HCT116 (cell line): ENCODE data around the gene EPHA6. TPM values are rescaled to one million over a fixed set of nuclear protein-coding genes. Genes with fewer than 3 reads are reported as not detected.

Experiments used
- ATAC-seq: fragments of 200-7000 bp; cut with Tn5 transposase; 2 replicates; pipeline ENCODE4 v1.9.1; 2020; ENCODE audit warnings: mild to moderate bottlenecking, moderate library complexity
- BruUV-seq: library from RNA; stranded (reverse); fragments of 400-500 nt; replicated peaks from 2 replicates; lab custom pipeline; 2021; lab: Mats Ljungman, UMichigan
- CTCF ChIA-PET: fragments of 300-600 bp; sonication (Branson Sonifier 250); formaldehyde crosslinking; loops from one replicate; lab custom pipeline; 2021; ENCODE audit warnings: antibody characterized with exemption; lab: Charles Lee
- POLR2A ChIA-PET: fragments of 300-600, 350-600 bp; sonication (Branson Sonifier 250); formaldehyde crosslinking; loops from one replicate; lab custom pipeline; 2021; ENCODE audit warnings: antibody characterized with exemption; lab: Charles Lee
- RAD21 ChIA-PET, 2 experiments: fragments of 300-600 bp; sonication (Branson Sonifier 250); formaldehyde crosslinking; loops; one replicate each; lab custom pipeline; 2023; ENCODE audit warnings: low total read pairs in 2 of 2; ENCODE audit not compliant: uncharacterized antibody in 2 of 2, unreplicated experiment in 2 of 2, low non-redundant PET in 1 of 2; lab: Charles Lee
- DNase-seq: peaks from one replicate; pipeline ENCODE4 v3.0.0-alpha.2; 2010; ENCODE audit warnings: low read depth, low spot score
- H2AFZ ChIP-seq: fragments of 200-600 bp; shearing (Covaris generic), sonication (generic); 2 replicates; pipeline ENCODE4 v1.6.1; 2017; ENCODE audit warnings: low read depth, mixed run types, mixed read lengths, antibody characterized with exemption, low read length; ENCODE audit not compliant: poor library complexity, severe bottlenecking
- H3K27ac ChIP-seq: 2 replicates; pipeline ENCODE4 v1.5.1; 2012; ENCODE audit warnings: low read depth, low read length
- H3K27me3 ChIP-seq: fragments of 200-600 bp; sonication (generic); 2 replicates; pipeline ENCODE4 v1.6.1; 2016; ENCODE audit warnings: mixed run types, low read length, mixed read lengths; ENCODE audit not compliant: insufficient read depth
- H3K36me3 ChIP-seq, 2 experiments: fragments of 200-500 bp in 1 of 2; fragments of 200-600 bp in 1 of 2; sonication (Bioruptor generic) in 1 of 2; sonication (generic) in 1 of 2; 2 replicates each; pipeline versions ENCODE4 v1.5.1 to v1.6.1; 2014 to 2016; ENCODE audit warnings: low read length in 2 of 2, inconsistent platforms in 1 of 2, mixed read lengths in 1 of 2, mixed run types in 1 of 2; ENCODE audit not compliant: insufficient read depth in 2 of 2, control insufficient read depth in 1 of 2
- H3K4me1 ChIP-seq, 2 experiments: fragments of 200-600 bp in 1 of 2; sonication (generic) in 1 of 2; 2 replicates each; pipeline versions ENCODE4 v1.5.1 to v1.6.1; 2012 to 2017; ENCODE audit warnings: low read length in 2 of 2, inconsistent platforms in 1 of 2, mild to moderate bottlenecking in 1 of 2, mixed read lengths in 1 of 2, mixed run types in 1 of 2, moderate library complexity in 1 of 2; ENCODE audit not compliant: insufficient read depth in 2 of 2, control insufficient read depth in 1 of 2
- H3K4me2 ChIP-seq: fragments of 200-600 bp; sonication (generic); 2 replicates; pipeline ENCODE4 v1.6.1; 2017; ENCODE audit warnings: mixed run types, low read length, mixed read lengths
- H3K4me3 ChIP-seq, 2 experiments: fragments of 200-600 bp in 1 of 2; sonication (generic) in 1 of 2; replicated peaks in 1 of 2; 2 replicates each; pipeline ENCODE4 v1.5.1; 2011 to 2016; ENCODE audit warnings: low read length in 2 of 2, control low read depth in 1 of 2, low read depth in 1 of 2, mild to moderate bottlenecking in 1 of 2, mixed read lengths in 1 of 2, mixed run types in 1 of 2
- H3K79me2 ChIP-seq: fragments of 200-600 bp; sonication (generic); 2 replicates; pipeline ENCODE4 v1.6.1; 2017; ENCODE audit warnings: mild to moderate bottlenecking, mixed run types, low read length, moderate library complexity, mixed read lengths; ENCODE audit not compliant: insufficient read depth
- H3K9ac ChIP-seq: fragments of 200-600 bp; sonication (generic); 2 replicates; pipeline ENCODE4 v1.6.1; 2016; ENCODE audit warnings: low read length, mixed read lengths
- H3K9me2 ChIP-seq: fragments of 200-600 bp; sonication (generic), shearing (Covaris generic); 2 replicates; pipeline ENCODE4 v1.6.1; 2017; ENCODE audit warnings: mixed run types, mild to moderate bottlenecking, moderate library complexity; ENCODE audit not compliant: insufficient read depth
- H3K9me3 ChIP-seq, 2 experiments: fragments of 200-500 bp in 1 of 2; fragments of 200-600 bp in 1 of 2; sonication (Bioruptor generic) in 1 of 2; sonication (generic) in 1 of 2; 2 replicates each; pipeline ENCODE4 v1.6.1; 2014 to 2017; ENCODE audit warnings: low read length in 2 of 2, mixed read lengths in 2 of 2, inconsistent platforms in 1 of 2, low read depth in 1 of 2, mild to moderate bottlenecking in 1 of 2, mixed run types in 1 of 2, moderate library complexity in 1 of 2; ENCODE audit not compliant: control insufficient read depth in 1 of 2, insufficient read depth in 1 of 2
- H4K20me1 ChIP-seq: fragments of 200-600 bp; sonication (generic), shearing (Covaris generic); 2 replicates; pipeline ENCODE4 v1.6.1; 2017; ENCODE audit warnings: mixed run types, mild to moderate bottlenecking, moderate library complexity; ENCODE audit not compliant: insufficient read depth
- CBX3 ChIP-seq: IDR thresholded peaks from 2 replicates; pipeline ENCODE4 v1.6.1; 2012; ENCODE audit warnings: low read depth
- EZH2 ChIP-seq: fragments of 200-600 bp; sonication (generic); IDR thresholded peaks from 2 replicates; pipeline ENCODE4 v1.6.1; 2017; ENCODE audit warnings: antibody characterized with exemption, mixed run types
- EZH2phosphoT487 ChIP-seq: fragments of 200-600 bp; IDR thresholded peaks from 2 replicates; pipeline ENCODE4 v1.6.1; 2018; ENCODE audit warnings: antibody characterized with exemption, borderline replicate concordance
- FOSL1 ChIP-seq: IDR thresholded peaks from 2 replicates; pipeline ENCODE4 v1.6.1; 2012; ENCODE audit warnings: low read depth
- POLR2AphosphoS5 ChIP-seq: IDR thresholded peaks from 2 replicates; pipeline ENCODE4 v1.6.1; 2011; ENCODE audit warnings: mild to moderate bottlenecking, low read depth, low read length, moderate library complexity
- RAD21 ChIP-seq: IDR thresholded peaks from 2 replicates; pipeline ENCODE4 v1.6.1; 2012; ENCODE audit warnings: low read depth, mild to moderate bottlenecking
- SP1 ChIP-seq: IDR thresholded peaks from 2 replicates; pipeline ENCODE4 v1.6.1; 2012; ENCODE audit warnings: low read depth
- TCF7L2 ChIP-seq: IDR thresholded peaks from 2 replicates; pipeline ENCODE4 v1.7.0; 2011; ENCODE audit warnings: borderline replicate concordance, inconsistent platforms; ENCODE audit not compliant: insufficient read depth, insufficient read length; ENCODE audit errors: extremely low read depth
- YY1 ChIP-seq: IDR thresholded peaks from 2 replicates; pipeline ENCODE4 v1.6.1; 2011; ENCODE audit warnings: low read length, low read depth, moderate library complexity, mild to moderate bottlenecking; ENCODE audit not compliant: insufficient replicate concordance; ENCODE audit errors: extremely low read depth
- ZNF274 ChIP-seq: fragments of 200-500 bp; sonication (Bioruptor generic); IDR thresholded peaks from 2 replicates; pipeline ENCODE4 v1.6.1; 2014; ENCODE audit warnings: mild to moderate bottlenecking, low read depth, low read length, inconsistent platforms
- intact Hi-C: fragments of 100-400 bp; cut with micrococcal nuclease; formaldehyde crosslinking; loops from 2 replicates; pipeline ENCODE4 v1.10.0; 2022
- total RNA-seq: library from RNA; stranded (reverse); gene quantifications from one replicate; pipeline ENCODE4 v1.2.1, GENCODE V29; 2021; ENCODE audit not compliant: unreplicated experiment
- TF ChIP-seq, protein P1 (sequence below): IDR thresholded peaks from 2 replicates; pipeline ENCODE4 v1.6.1; 2012

EPHA6 gene
- total RNA-seq, 1 experiment from 2014 or later: not detected

DNA sequence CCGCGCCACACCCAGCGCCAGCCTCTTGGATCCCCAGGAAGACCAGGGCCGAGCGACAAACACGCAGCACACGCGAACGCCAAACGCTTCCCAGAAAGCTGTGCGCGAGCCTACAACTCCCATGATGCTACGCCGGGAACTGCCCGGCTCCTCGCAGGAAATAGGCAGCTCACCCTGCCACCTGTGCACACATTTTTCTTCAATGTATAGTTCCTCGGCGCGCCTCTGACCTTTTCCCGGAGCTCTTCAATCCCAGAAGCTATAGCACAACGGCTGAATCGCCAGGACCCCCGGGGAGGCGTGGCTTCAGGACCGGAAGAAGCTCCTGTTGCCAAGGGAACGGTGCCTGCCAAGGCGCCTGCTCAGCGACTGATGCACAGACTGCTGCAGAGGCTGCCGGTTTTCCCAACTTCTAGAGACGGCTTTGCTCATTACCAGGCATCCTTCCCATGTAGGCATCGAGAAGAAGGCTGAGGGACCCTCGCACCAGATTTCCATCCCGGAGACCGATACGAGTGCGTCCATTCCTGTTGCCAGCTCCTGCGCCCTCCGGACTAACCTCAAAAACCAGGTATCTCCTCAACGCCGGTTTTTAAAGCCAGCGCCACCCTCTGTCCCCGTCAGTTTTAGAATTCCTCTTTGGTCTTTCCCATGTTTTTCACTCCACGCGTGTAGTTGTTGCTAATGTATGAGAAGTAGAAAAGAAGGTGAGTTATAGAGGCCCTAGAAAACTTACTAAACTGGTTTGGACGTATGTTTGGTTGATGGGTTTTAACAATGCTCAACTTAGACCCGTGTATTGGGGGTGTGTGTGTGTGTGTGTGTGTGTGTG, 950.2 kb downstream of the EPHA6 start, which contains the start of gene ARL6 (continued):
- TF ChIP-seq RAD21 (no peak), FOSL1 (no peak), YY1 (no peak)
- TF ChIP-seq, all 23 proteins: peak for 3

DNA sequence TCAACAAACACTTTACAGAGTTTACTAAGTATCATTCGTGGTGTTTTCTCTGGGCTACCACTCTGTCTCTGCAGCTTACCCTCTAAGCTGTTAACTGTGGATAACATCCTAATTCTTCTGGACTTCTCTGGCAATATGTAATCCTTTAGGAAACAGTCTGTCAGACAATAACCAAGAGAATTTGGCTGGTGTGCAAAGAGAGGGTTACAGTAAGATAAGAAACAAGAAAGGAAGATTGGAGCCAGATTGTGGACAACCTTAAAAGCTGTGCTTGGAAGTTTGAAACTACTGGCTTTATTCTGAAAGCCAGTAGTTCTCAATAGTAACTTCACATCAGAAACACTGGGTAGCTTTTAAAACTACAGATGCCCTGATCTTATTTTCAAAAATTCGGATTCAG, 950.9 kb downstream of the EPHA6 start:
- ChIA-PET POLR2A (no interaction called here), CTCF (interaction anchor here (0.6 kb wide), 1 partner anchor 167 kb away, joined by 3 read pairs; no protein-coding TSS in a partner anchor), RAD21 (no interaction called here)
- DNase-seq: no peak
- TF ChIP-seq YY1: no peak
- no peaks in the 10 kb centered on the region for H3K79me2 ChIP-seq
- H3K27me3 ChIP-seq: no peaks in the 10 kb centered on the region
- peak overlapping the region; percentile 61 to 63 for H3K4me3 ChIP-seq
- no peak for ATAC-seq
- H3K4me1 ChIP-seq: peaks cover 0 to 3% of the 10 kb centered on the region in 2 experiments; a peak in 1 of 4 replicates
- H3K9ac ChIP-seq: no peak overlapping the region
- no peak overlapping the region for H3K27ac ChIP-seq
- intact Hi-C loops: no loop called here
- no peaks in the 10 kb centered on the region for H3K9me3 ChIP-seq
- no peaks in the 10 kb centered on the region for H4K20me1 ChIP-seq
- no TSS peak for BruUV-seq
- no peaks in the 10 kb centered on the region for H3K36me3 ChIP-seq
- H3K4me2 ChIP-seq: peak overlapping the region; percentile 70
- H3K9me2 ChIP-seq: no peaks in the 10 kb centered on the region
- H2AFZ ChIP-seq: no peak overlapping the region

DNA sequence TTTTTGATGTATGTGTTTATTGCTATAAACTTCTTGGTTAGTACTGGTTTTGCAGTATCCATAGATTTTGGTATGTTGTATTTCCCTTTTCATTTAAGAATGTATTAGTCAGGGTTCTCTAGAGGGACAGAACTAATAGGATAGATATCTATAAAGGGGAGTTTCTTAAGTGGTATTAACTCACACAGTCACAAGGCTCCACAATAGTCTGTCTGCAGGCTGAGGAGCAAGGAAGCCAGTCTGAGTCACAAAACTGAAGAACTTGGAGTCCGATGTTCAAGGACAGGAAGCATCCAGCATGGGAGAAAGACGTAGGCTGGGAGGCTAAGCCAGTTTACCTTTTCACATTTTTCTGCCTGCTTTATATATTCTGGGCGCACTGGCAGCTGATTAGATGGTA, 958.5 kb downstream of the EPHA6 start:
- no peaks in the 10 kb centered on the region for H3K9me2 ChIP-seq
- no peak overlapping the region for H3K9ac ChIP-seq
- intact Hi-C loops: no loop called here
- ChIA-PET POLR2A (no interaction called here), RAD21 (no interaction called here), CTCF (no interaction called here)
- DNase-seq (no peak), ATAC-seq (no peak)
- no TSS peak for BruUV-seq
- H3K27ac ChIP-seq: no peak overlapping the region
- H4K20me1 ChIP-seq: no peaks in the 10 kb centered on the region
- no peak for TF ChIP-seq ZNF274
- no peak for TF ChIP-seq SP1
- TF ChIP-seq, protein P1, sequence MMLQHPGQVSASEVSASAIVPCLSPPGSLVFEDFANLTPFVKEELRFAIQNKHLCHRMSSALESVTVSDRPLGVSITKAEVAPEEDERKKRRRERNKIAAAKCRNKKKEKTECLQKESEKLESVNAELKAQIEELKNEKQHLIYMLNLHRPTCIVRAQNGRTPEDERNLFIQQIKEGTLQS: no peak
- no peak for TF ChIP-seq POLR2AphosphoS5
- no peak for TF ChIP-seq CBX3
- no peak for TF ChIP-seq FOSL1
- no peak for TF ChIP-seq RAD21
- no peak for TF ChIP-seq EZH2
- no peak for TF ChIP-seq EZH2phosphoT487
- no peak for TF ChIP-seq TCF7L2
- no peaks in the 10 kb centered on the region for H3K27me3 ChIP-seq
- no peaks in the 10 kb centered on the region for H3K9me3 ChIP-seq
- no peaks in the 10 kb centered on the region for H3K4me1 ChIP-seq
- no peaks in the 10 kb centered on the region for H3K36me3 ChIP-seq
- H3K79me2 ChIP-seq: no peaks in the 10 kb centered on the region
- H2AFZ ChIP-seq: no peak overlapping the region
- H3K4me2 ChIP-seq: no peak overlapping the region
- H3K4me3 ChIP-seq: no peak overlapping the region
